ENCODE data around the gene MEIOB. TPM values are rescaled to one million over a fixed set of nuclear protein-coding genes. Genes with fewer than 3 reads are reported as not detected.

MEIOB gene
- total and polyA plus RNA-seq, 8 donors = 0.26 to 0.44 TPM; not detected in 6

DNA sequence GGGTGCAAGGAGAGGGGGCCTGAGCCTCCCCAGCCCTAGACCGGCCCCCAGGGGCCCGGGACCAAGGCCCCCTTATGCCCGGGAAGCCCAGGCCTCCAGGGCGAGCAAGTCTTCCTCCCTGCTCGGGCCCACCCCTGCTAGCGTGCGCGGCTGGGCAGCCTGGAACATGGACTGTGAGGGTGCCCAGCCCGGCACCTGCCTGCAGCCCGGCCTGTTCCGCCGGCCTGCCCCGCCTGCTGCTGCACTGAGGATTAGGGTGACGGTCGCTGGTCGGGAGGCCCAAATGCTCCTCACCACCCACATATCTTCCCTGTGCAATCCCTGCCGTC, 40.2 kb upstream of the MEIOB start:
- intact Hi-C loops (cut with DNase I) = no loop called here
- FAIRE-seq (no peak), ATAC-seq (no peak), DNase-seq (no peak)
- H3K27me3 ChIP-seq = peaks cover 0 to under 1% (median 0%) of the 10 kb centered on the region in 4 donors
- H3K36me3 ChIP-seq = no peaks in the 10 kb centered on the region
- peaks cover 0 to 10% (median 4%) of the 10 kb centered on the region in 3 donors for H3K4me1 ChIP-seq
- H3K27ac ChIP-seq = no peak overlapping the region
- H3K4me3 ChIP-seq = no peak overlapping the region
- 93 to 95% methylated on average over 10 to 17 of the region's 17 CpGs for WGBS, 2 donors
- no peaks in the 10 kb centered on the region for H3K9me3 ChIP-seq
- TF ChIP-seq, protein P1, sequence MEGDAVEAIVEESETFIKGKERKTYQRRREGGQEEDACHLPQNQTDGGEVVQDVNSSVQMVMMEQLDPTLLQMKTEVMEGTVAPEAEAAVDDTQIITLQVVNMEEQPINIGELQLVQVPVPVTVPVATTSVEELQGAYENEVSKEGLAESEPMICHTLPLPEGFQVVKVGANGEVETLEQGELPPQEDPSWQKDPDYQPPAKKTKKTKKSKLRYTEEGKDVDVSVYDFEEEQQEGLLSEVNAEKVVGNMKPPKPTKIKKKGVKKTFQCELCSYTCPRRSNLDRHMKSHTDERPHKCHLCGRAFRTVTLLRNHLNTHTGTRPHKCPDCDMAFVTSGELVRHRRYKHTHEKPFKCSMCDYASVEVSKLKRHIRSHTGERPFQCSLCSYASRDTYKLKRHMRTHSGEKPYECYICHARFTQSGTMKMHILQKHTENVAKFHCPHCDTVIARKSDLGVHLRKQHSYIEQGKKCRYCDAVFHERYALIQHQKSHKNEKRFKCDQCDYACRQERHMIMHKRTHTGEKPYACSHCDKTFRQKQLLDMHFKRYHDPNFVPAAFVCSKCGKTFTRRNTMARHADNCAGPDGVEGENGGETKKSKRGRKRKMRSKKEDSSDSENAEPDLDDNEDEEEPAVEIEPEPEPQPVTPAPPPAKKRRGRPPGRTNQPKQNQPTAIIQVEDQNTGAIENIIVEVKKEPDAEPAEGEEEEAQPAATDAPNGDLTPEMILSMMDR (IDR thresholded peaks at IDR 0.05) = no peak

DNA sequence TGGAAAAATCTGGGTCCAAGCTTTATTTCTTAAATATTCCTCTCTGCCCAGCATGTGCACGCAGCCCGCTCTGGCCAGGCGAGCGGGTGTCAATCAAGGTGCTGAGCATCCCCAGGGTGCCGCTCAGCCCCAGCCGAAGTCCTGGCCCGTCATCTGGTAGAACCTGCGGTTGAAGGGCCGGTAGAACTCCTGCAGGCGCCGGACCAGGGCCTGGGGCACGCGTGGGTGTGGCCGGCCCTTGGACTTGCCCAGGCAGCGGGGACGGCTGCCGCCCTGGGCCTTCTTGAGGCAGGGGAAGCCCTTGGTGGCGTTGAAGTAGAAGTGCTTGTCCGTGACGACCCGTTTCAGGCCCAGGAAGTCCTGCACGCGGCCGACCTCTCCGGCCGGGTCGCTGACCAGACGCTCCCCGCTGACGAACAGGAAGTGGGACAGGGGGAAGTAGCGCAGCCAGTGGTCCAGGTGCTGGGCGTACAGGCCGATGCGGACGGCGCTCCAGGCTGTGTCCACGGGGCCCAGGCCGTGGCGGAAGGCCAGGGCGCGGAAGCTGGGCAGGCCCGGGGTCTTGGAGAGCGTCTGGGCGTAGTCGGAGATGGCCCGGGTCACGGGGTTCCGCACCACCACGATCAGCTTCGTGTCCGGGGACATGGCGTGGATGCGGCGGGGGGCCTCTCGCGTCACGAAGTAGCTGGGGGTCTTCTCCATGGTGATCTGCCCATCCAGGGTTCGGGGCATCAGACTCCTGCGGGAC, 39.7 kb upstream of the MEIOB start:
- intact Hi-C loops (cut with DNase I) = no loop called here
- DNase-seq = peak in 1 of 6 donors; percentile 67
- peaks cover 0 to 10% (median 4%) of the 10 kb centered on the region in 3 donors for H3K4me1 ChIP-seq
- H3K9me3 ChIP-seq = no peaks in the 10 kb centered on the region
- WGBS, 2 donors = 92 to 95% methylated on average over 59 of the region's 59 CpGs
- no peak overlapping the region for H3K4me3 ChIP-seq
- TF ChIP-seq, protein P1 (IDR thresholded peaks at IDR 0.05) = no peak
- no peaks in the 10 kb centered on the region for H3K36me3 ChIP-seq
- FAIRE-seq = no peak
- no peak for ATAC-seq
- H3K27ac ChIP-seq = no peak overlapping the region
- no peaks in the 10 kb centered on the region for H3K27me3 ChIP-seq

DNA sequence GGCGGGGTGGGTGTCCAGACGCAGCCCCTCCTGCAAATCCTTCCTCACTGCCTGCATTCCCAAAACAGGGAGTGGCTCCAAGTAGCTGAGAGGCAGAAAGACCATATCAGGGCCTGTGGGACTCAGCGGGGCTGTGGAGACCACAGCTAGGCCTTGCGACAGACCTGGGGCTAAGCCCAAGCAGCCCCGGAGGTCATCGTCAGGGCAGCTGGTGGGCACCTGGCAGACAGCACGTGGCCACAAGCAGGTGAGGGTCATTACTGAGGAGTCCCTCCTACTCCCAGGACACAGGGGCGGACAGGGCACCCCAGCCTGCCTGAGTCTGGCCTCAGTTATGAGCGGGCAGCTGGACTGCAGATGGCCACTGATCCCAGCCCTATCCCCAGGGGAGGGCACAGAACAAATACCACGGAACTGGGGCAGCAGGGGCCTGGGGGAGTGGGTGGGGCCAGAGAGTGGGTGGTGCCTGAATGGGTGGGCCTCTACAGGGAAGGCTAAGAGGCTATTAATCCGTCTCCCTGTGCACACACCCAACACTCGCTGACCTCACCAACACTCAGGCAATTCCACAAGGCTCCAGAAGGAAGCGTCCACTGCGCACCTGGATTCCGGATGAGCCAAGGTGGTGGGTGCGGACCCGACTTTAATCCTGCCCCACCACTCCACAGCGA, 37.7 kb upstream of the MEIOB start:
- TF ChIP-seq, protein P1 (IDR thresholded peaks at IDR 0.05) = no peak
- H3K27ac ChIP-seq = no peak overlapping the region
- DNase-seq (peak in 1 of 6 donors; percentile 56), ATAC-seq (no peak), FAIRE-seq (no peak)
- H3K4me1 ChIP-seq = peaks cover 0 to 10% (median 4%) of the 10 kb centered on the region in 3 donors
- WGBS, 2 donors = 79 to 85% methylated on average over 18 of the region's 18 CpGs
- intact Hi-C loops (cut with DNase I) = no loop called here
- no peaks in the 10 kb centered on the region for H3K9me3 ChIP-seq
- no peaks in the 10 kb centered on the region for H3K36me3 ChIP-seq
- no peaks in the 10 kb centered on the region for H3K27me3 ChIP-seq
- H3K4me3 ChIP-seq = no peak overlapping the region

DNA sequence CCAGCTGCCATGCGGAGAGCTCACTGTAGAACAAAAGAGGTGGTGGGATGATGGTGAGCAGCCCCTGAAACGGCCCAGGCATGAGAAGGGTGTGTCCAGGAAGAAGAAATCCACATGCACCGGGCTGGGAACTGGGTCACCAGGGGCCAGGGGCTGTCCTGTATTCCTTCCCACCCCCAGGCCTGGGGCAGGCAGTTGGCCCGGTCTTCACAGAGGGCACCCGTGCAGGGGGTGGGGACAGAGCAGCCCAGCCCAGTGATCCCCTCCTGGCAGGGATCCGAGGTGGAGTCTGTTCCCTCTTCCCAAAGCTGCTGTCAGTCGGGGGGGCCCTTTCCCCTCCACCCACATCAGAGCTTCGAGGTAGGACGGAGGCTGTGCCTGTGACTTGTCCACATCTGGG, 37.0 kb upstream of the MEIOB start:
- FAIRE-seq = no peak
- Histone ChIP-seq H3K4me3 (no peak overlapping the region), H3K27me3 (no peaks in the 10 kb centered on the region), H3K9me3 (no peaks in the 10 kb centered on the region), H3K27ac (no peak overlapping the region), H3K36me3 (no peaks in the 10 kb centered on the region), H3K4me1 (peaks cover 0 to 10% (median 4%) of the 10 kb centered on the region in 3 donors)
- DNase-seq = peak in 1 of 6 donors; percentile 58
- WGBS, 2 donors = 77 to 83% methylated on average over 7 to 9 of the region's 9 CpGs
- intact Hi-C loops (cut with DNase I) = no loop called here
- ATAC-seq = no peak
- TF ChIP-seq, protein P1 (IDR thresholded peaks at IDR 0.05) = no peak

DNA sequence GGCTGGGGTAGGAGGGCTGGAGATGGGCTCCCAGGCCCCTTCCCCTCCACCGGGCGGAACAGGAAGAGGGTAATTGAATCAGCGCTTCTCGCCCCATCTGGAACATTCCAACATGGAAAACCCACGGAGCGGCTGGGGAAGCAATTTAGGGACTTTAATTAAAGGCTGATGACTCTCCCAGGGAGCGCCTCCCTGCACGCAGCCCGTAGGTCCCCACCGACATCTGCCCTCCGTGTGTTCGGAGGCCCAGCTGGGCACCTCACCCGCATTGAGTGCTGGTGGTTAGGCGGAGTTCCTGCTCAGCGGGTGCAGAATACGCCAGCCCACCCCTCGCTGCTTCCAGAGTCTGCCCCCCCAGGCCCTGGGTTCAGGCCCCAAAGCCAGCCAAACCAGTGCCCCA, 36.2 kb upstream of the MEIOB start:
- H3K9me3 ChIP-seq = no peaks in the 10 kb centered on the region
- ATAC-seq = no peak
- peaks cover 0 to 2% (median 0%) of the 10 kb centered on the region in 3 donors for H3K4me1 ChIP-seq
- H3K4me3 ChIP-seq = no peak overlapping the region
- intact Hi-C loops (cut with DNase I) = no loop called here
- WGBS, 2 donors = 79 to 80% methylated on average over 17 of the region's 17 CpGs
- FAIRE-seq = no peak
- no peaks in the 10 kb centered on the region for H3K36me3 ChIP-seq
- H3K27ac ChIP-seq = no peak overlapping the region
- DNase-seq = peak in 1 of 6 donors; percentile 44
- no peaks in the 10 kb centered on the region for H3K27me3 ChIP-seq
- TF ChIP-seq, protein P1 (IDR thresholded peaks at IDR 0.05) = no peak

Measured in pancreas (tissue), 10 donors.